ENCODE measurements around the gene TTC23L.
"Not testable (repeated sequence)": the region's sequence is repeated elsewhere in the genome, so short reads cannot be mapped to it uniquely, and the experiment has no call there.

TTC23L gene, protein sequence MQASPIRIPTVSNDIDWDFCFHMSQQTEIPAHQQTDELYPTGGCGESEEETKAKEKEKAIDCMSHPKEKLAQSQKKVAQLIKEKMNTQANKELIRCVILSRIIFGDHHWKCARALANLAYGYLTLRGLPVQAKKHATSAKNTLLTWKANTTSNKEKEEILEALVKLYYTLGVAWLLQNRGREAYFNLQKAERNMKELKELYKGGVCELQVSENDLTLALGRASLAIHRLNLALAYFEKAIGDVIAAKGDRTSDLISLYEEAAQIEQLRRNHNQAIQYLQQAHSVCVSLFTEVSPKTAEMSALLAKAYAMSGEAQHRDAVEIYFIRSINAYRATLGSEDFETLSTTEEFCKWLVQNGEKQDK

DNA sequence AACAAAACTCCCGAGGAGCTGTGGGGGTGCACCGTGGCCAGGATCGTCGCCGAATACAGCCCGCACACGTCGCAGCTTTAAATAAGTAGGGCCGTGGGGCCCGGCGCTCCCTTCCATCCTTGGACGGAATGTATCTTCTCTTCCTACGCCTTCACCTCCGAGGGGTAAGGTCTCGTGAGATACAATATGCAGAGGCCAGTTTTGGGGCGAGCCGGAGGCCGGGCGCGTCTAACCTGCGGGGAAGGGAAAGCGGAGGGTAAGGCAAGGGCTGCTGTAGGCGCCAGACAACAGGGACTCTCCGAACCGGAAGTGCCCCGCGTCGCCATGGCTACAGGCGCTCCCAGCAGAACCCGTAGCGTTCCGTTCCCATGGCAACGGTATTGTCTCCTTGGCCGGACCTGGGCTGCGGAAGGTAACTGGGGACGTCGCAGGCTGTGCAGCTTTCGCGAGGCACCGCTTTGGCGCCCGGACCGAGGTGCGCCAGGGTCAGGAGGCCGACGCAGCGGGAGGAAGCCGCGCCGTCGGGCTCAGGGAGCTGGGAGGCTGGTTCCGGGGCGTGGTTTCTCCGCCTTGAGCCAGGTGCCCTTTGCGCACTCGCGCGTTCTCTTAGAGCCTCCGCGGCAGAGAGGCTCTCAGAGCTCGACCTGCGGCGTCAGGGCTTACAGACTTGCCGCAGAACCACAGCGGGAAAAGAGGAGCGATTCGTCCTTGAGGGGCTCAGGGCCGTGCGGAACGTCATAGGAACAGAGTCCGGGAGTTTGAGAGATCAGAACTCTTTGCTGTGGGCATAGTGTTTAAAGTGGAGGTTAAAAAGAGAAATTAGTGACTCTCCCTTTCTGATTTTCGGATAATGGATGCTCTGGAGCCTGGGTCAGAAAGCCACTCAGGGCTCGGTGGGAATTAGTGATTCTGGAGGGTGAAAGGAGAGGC, at the start of gene TTC23L:
TSS of gene TTC23L (plus strand) at position 380 of the 930 bp plus-strand sequence. CDS start 1,508 bp downstream, outside the sequence.
- DNase-seq = peak; percentile 77

DNA sequence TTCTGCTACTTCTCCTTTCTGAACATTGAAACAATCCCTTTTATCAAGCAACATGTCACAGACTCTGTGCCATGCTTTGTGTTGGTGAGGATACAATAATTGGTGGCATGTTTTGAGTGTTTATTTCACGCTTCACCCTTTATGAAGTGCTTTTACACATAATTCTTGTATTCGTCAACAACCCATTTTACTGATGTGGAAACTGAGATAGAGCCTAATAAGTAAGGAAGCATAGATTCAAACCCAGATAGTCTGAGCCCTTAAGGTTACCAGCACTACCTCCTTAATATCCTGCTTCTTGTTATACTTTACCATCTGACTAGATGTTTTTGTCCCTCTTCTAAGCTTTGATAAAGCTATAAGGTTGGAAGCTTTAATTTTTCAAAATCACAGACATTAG, 49.3 kb upstream of the TTC23L start:
- no peak for DNase-seq

DNA sequence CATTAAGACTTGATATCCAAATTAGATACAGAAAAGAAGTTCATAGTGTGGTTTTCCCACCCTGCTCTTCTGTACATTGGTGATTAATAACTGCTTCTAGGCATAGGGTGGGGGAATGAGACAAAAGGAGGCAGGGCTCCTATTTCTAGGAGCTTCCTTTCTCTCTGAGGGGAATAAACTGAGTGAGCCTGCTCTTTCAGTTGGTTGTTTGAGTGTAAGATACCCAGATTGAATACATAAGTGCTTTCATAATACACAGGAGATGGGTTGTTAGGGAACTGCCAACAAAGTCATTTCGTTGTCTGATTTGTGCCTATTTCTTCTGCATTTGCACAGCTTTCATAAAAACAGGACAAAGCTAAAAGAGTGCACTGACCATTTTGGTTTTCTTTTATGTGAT, 48.9 kb upstream of the TTC23L start:
- DNase-seq = no peak

DNA sequence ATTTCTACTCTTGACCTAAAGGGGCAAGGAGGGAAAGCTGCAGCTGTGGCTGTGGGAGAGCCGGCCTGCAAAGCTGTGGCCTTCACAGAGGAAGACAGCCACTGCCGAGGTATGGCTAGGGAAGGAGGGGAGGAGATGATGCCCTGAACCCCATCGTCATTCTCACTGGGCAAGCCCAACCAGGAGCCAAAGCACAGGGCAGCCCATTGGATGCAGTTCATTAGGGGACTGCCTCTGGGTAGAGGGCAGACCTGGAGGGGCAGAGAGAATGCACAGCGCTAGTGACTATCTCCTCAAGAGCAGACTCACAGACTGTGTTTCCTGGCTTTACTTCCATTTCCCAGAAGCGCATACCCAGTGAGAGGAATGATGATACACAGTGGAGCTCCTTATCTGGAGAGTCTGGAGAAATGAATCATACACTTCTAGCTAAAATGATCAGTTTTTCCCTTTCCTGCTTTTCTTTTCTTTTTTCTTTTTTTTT, 47.2 kb upstream of the TTC23L start:
- DNase-seq = no peak

DNA sequence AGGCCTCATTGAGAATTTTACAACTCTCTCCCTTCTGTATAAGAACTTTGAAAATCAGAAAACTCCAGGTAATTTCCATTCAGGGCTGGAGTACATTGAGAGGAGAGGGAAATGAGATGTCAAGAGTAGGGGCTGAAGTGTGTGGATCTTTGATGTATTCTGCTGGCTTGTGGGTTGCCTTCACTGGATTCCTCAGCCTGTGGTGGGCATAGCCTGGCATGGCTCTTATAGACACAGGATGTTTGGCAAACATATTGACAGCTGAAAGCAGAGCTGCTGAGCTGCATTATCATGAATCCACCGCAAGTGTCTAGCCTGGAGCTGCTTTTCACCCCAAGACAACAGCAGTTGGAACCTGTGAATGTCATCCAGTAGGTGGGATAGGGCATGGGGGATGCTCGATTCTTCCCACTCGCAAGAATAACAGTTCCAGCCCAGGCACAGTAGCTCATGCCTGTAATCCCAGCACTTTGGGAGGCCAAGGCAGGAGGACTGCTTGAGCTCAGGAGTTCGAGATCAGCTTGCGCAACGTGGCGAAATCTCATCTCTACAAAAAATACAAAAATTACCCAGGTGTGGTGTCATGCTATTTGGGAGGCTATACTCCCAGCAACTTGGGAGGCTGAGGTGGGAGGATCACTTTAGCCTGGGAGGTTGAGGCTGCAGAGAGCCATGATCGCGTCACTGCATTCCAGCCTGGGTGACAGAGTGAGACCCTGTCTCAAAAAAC, 36.0 kb upstream of the TTC23L start:
- DNase-seq = no peak

DNA sequence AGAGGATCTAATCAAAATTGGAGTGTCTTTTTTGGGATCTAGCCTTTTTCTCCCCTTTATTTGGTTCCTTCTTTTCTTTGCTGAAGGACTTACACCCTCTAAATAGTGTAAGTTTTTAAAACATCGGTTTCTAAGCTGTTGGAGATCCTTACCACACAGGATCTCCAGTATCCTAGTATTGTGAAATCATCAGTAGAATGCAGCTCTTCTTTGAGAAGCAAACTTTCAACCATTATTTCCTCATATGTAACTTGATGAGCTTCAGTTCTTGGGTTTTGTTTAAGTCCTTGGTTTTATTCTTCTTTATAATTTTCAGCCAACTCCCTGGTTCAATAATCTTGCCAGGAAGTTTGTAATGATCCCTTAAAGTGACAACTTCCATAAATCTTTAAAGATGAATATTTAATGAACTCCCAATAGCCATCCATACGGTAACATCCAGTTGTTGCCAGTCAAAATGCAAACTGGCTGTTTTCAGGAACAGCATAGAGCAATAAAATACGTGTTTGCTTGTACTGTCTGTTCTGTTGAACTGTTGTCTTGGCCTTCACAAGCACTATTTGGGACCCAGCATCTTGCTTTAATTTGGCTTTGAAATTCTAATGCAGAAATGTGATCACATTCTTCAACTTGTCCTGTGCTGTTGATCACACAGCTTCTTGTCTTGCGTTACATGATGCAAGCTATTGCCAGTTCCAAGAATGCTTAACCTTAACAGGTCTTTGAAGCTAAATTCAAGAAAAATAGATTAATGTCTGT, 34.8 kb upstream of the TTC23L start:
- no peak for DNase-seq

DNA sequence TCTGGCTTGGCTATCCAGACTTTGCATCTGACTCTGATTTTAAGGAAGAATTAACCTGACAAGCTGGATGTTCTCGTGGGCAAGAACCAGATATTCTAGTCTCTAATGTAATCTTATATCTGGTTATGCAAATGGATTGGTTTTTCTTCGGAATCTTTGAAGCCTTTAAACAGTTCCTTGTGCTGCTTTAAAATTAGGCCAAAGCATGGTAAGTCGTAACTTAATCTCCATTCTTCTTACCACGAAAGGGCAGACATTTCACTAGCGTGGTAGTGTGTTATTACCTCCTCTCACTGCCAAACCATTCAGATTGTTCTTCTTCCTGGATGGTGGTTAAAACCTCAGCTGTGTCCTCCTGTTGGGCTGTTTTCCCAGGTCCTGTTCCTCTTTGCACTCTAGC, 34.1 kb upstream of the TTC23L start:
- DNase-seq = no peak

DNA sequence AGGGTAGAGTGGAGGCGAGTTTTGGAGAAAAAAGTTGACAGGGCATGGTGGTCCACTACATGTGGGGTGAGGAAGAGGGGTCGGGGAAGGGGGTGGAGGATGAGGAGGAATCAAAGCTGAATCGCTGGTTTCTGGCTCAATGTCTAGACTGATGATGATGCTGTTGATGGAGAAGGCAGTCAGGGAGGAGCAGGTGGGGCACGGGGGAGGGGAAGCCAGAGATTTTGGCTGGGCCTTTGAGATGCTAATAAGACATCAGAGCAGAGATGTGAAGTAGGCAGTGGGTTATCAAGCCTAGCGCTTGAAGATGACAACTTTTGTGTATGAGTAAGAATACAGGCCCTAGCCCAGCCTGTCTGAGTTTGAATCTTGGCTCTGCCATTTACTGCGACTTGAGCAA, 32.4 kb upstream of the TTC23L start:
- DNase-seq = no peak

DNA sequence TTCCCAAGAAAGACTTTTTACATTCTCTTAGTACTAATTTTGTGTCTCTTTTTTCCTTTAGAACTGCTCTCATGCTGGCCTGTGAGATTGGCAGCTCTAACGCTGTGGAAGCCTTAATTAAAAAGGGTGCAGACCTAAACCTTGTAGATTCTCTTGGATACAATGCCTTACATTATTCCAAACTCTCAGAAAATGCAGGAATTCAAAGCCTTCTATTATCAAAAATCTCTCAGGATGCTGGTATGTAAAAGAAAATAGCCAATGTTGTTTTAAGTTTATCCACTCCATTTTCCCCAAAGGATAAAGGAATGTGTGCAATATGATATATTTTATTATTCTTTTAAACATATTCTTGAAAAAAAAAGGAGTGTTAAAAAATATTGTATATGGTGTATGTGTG, 27.3 kb upstream of the TTC23L start:
- no peak for DNase-seq

DNA sequence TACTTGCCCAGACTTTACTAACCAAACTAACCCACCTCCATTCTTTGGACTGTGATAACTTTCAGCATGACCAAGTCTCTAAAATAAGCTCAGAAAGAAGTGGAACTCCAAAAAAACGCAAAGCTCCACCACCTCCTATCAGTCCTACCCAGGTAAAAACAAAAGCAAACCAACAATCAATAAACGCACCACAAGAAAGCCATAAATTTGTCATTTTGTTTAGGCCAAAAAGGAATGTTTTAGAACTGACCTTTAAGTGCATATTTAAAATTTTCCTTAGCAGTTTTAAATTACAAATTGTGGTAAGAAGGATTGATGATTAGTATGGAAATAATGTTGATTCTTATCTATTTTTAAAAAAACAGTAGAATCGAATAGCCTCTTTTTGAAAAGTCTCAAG, 25.5 kb upstream of the TTC23L start:
- DNase-seq = no peak

DNA sequence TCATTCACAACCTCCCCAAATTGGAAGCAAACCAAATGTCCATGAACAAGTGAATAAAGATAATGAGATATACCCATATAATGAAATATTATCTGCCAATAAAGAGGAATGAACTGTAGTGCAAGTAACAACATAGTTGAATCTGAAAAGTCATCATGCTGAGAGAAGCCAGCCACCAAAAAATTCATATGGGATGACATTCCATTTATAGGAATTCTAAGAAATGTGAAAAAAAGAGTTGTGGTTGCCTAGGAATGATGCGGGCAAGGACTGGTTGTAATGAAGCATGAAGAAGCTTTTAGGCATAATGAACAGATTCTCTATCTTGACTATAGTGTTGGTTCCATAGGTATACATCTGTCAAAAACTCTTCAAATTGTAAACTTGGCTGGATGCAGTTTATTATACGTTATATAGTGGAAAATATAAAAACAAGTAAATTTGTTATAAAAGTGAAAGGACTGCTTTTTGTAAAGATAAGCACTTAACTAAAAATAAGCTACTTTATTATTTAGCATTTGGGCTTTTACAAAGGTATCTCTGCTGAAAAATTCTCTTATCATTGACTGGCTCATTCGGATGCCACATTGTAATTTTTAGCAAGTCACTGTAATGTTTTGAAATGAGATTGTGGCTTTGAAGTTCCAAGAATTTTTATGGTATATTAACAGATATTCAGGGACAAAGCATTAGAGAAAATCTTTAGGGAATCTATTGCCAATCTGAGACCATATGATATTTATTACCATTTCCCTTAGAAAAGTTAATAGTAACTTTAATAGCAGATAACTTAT, 21.2 kb upstream of the TTC23L start:
- no peak for DNase-seq

DNA sequence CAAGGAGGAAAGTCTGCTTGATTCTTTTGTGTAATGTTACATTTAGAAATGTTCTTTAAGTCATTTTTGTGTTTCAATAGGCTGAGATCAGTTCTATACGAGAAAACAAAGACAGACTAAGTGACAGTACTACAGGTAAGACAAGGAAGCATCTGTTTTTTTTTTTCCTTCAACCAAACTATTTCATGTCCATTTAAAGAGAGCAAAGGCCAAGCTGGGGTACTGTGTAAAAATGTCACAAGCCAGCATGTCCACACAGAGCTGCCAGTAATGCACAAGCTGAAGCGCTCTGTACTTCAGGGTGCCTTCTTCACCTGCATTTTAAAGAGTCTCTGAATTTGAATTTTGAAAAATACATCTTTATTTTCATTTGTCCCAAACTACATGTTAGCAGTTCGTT, 20.2 kb upstream of the TTC23L start:
- DNase-seq = no peak

DNA sequence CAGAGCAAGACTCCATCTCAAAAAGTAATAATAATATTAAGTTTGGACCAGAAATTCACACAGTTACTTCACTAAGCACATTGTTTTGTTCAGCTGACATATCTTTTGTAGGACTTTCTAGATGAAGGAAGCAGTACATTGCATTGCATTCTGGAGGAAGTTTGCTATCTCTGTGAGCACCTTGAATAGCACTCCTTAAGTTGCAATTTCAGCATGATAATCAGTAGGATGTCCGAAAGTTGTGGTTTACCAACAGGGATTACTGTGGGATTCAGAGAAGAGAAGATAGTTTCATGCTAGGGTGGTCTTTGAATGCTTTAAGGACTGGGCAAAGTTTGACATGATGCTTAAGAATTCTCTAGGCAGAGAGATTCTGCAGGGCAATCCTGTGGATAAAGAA, 18.4 kb upstream of the TTC23L start:
- DNase-seq = no peak

DNA sequence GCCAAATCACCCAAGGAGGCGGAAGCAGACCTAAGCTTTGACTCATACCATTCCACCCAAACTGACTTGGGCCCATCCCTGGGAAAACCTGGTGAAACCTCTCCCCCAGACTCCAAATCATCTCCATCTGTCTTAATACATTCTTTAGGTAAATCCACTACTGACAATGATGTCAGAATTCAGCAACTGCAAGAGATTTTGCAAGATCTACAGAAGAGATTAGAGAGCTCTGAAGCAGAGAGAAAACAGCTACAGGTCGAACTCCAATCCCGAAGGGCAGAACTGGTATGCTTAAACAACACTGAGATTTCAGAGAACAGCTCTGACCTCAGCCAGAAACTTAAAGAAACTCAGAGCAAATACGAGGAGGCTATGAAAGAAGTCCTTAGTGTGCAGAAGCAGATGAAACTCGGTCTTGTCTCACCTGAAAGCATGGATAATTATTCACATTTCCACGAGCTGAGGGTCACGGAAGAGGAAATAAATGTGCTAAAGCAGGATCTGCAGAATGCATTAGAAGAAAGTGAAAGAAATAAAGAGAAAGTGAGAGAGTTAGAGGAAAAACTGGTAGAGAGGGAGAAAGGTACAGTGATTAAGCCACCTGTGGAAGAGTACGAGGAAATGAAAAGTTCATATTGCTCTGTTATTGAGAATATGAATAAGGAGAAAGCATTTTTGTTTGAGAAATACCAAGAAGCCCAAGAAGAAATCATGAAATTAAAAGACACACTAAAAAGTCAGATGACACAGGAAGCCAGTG, 15.8 kb upstream of the TTC23L start:
- no peak for DNase-seq

DNA sequence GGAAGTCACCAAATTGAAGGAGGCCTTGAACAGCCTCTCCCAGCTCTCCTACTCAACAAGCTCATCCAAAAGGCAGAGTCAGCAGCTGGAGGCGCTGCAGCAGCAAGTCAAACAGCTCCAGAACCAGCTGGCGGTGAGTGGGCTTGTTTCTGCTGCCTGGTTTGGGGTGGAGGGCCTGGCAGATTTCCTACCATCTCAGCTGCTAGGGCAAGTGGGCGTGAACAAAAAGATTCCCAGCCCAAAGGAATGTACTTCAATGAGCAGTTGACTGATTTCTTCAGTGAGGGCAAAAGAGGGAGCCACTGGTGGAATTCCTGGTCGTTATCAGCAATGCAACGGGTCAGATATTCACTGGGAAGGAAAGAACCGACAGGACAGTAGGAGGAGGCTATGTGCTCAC, 12.6 kb upstream of the TTC23L start:
- no peak for DNase-seq

DNA sequence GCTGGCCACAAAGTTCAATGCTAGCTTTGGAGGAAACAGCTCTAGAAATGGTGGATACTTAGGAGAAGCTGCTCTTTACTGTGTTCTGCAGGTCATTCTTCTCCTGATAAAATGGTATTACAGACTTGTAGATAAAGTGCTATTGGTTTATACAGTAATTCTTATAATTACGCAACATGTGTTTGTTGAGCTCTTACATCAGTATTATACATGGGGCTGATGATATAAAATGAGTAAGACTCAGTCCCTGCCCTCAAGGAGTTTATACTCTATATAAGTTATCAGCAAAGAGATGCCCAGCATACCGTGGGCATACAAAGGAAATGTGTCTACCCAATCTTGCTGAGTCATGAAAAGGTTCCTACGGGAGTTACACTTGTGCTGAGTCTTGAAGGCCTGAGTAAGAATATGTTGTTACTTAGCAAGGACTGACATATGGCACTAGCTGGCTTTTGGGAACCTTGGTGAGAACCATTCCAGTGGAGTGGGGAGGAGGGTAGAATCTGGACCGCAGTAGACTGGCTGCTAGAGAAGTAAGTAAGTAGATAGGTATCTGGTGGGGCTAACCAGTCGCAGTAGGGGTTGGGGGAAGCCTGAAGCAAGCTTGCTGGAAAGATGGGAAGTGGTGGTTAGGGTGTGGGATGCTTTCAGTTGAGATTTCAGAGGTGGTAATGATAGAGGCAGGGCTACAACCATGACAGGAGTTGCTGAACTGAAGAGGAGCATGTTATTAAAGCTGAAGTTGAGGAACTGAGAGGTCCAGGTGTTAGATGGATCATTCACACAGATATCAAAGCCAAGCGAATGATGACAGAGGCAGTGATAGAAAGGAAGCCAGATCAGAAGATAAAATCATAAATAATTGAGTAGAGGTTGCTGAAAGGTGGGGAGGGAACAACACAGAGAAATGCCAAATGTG, 11.1 kb upstream of the TTC23L start:
- no peak for DNase-seq

DNA sequence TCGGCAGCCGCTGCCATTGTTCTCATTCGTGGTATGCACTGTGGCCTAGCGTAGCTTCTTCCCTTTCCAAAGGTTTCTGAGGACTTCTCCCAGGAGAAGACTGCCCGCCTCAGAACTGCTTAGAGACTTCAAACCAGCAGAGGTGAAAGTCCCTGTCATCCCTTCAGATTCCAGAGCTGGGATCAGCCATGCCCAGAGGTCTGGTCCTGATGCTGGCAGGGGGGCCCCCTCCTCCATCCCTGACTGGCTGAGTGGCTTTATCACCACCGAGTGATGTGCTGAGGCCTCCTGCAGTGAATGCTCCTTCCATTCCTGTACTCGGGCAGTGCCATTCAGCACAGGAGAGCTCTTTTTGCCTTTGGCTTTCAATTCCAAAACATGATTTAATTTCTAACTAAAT, 8.1 kb upstream of the TTC23L start:
- not testable (repeated sequence) for DNase-seq

DNA sequence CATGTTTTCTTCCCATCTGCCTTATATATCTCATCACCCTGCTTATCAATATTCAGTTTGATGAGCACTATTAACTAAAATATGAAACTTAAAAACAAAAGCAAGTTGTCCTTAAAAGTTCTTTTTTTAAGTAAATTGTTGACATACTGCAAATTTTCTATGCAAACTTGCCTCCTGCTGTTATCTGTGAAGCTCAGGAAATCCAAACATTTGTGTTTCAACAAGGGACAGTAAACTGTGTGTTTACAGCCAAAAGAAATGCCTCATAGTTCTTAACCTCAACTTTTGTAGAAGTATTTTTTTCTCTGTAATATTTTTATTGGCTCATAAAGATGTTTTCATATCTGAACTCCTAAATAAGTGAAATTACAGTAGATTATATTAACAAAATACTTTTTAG, 7.7 kb upstream of the TTC23L start:
- DNase-seq = no peak

DNA sequence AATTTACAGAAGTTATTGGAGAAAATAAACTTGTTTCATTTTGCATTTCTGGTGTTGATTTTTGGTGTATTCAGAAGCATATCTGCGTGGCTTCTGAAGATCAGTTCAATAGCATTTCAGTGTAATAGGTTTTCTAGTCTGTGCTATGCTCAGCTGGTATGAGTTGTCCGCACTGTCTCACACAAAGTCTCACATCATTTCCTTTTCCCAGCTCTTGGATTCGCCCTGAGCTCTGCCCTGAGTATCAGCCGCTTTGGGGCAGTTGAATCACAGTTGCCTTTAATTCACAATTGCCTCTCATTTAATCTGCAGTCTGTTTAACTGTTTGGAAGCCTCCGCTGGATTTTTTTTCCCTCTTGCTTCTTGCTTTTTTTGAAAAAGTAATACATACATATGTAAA, 6.4 kb upstream of the TTC23L start:
- DNase-seq = no peak

DNA sequence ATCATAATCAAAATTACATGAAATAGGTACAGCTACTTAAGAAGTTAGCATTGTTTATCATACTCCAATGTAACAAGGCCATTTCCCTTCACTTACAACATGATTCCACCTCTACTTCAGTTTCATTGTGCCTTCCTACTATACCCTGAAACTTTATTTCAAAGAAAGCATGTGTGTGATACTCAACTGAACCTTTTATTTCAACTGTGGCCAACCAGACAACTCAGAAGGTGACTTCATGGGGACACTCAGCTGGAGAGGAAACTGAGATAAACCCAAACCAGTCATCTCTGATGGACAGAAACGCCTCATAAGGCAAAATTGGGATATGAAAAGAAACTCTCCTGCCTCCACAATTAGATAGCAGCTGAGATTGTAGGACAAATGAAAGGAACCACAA, 5.9 kb upstream of the TTC23L start:
- DNase-seq = no peak

Data from RPMI8226 (cell line).